Stimulated activated CD8-positive, alpha-beta memory T cell treated with anti-CD3 and anti-CD28 coated beads, Interleukin-12 subunit alpha, Interleukin-12 subunit beta, amount 100 ng/mL, for 4 hours (primary cell): Measurements from ENCODE around the gene RBSN.
A peak's percentile ranks its signal among the peaks of the same experiment; 100 is the strongest.

ENCODE experiments used
- DNase-seq: peaks from one replicate; pipeline ENCODE4 v3.0.0-alpha.2; 2020; ENCODE audit warnings: low read depth

RBSN gene

DNA sequence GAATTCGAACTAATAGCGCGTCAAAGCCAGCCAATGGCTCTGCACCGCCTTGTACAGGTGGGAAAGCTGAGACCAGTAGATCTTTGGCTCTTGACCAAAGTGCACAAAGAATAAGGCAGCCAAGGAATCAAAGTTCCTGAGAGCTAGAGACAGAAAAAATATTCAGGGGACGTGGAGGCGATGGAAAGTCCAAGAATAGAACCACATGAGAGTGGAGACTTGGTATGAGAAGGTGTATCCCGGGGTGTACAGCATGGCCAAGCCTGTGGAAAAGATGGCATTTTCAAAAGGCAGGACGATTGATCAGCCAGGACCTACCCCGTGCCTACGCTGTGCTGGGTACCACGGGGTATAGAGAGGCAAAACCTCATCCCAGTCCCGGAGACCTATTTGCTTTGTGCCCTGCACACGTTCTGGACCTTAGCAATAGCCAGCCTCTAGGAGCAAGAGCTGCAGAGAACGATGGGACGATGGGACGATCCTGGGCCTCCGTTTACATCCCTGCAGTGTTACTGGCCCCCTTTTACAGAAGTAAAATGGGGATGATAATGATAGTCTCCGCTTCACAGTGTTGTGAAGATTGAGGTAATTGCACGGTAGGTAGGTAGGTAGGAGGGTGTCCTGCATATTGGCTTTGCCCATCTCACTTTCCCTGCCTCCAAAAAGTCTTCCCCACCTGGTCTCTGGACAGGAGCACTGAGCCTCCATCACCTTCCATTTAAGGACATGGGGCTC, 583 bp upstream of the RBSN start:
- DNase-seq: no peak

DNA sequence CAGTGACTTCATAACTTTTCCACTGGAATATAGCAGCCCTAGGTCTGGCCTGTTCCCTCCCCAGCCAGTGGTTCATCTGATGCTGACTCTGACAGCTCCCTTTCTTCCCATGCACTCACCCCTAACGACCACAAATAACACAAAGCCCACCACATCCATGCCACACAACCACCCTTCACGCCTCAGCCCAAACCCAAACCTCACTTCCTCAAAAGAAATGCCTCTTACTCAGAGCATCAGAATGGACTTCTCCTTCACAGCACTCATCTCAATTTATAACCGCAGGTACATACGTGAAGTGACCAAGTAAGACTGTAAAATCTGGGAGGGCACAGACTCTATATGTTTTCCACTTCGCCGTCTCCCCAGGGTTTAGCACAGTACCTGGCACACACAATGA, 1.1 kb downstream of the RBSN start:
- peak; percentile 17 for DNase-seq

DNA sequence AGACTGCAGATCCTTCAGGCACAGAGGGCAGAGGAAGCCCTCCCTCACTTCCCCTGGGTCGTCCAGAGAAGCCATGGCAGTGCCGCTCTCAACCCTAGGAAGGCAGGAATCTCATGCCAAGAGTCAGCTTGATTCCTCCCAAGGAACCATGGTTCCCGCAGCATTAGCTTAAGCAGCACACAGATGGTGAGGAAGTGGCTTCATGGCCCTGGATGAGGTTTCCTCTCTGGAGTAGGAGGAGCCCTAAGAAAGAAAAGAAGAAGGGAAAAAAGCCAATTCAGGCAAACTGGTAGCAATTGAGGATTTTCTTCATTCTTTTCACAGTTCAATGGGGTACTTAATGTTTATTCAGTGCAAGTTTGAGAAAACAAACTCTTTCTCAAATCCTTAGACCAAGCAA, 2.9 kb downstream of the RBSN start:
- no peak for DNase-seq

DNA sequence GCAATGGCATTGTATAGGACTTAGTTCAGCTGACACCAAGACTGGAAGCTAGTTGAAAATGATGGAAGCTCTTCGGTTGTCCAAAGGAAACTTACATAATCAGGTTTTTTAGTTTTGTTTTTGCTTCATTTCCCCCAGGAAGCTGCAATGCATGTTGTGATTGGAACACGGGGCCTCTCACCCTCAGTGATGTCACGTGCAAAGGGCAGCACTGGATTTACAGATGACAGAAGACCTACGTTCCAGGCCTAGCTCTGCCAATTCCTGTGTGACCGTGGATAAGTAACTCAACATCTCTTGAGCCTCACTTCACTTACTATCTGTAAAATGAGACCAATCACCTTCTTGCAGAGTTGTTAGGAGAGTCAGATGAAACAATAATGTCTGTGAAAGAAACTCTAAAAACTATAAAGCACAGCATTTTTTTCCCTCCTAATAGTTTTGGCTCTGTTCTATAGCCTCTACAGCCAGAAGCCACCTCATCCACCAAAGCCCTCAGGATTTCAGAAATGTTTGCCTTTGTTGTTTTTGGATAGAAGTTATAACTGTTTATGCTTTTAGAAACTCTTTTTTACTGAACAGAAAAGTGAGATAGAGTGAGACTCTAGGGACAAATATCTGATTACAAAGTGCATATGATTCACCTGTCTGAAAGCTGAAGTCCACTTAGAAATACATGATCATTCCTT, 4.6 kb downstream of the RBSN start:
- DNase-seq: no peak

DNA sequence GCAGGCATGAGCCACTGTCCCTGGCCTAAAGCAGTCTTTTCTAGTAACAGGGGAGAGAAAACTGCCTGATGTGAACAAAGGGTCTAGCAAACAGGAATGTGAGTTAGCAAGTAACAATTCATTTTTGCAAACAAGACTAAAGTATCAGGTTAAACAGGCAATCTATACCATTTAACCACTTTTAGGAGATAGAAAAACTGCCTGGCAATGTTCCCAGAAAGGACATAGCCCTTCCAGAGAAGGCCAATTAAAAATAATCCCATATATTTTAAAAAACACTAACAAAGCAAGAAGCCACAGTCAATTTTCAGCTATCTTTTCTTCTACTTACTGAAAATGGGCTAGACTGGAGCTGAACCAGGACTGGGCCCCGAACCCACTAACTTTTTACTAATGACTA, 6.3 kb downstream of the RBSN start:
- DNase-seq: no peak

DNA sequence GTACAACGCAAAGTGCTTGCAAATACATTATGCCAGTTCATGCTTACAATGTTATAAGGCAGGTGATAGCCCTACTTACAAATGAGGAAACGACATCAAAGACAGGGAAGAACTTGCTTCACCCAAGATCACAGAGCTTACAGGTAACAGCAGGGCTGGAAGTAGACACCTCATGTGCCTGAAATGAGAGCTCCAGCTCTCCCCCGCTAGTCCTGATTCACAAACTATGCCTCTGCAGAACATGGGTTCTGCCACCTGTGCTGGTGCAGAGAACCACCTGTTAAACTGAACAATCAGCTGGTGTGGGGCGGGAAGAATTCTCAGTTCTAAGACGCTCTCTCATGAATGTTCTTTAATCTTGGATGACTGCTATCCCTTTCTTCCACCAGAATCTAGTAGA, 7.4 kb downstream of the RBSN start:
- no peak for DNase-seq

DNA sequence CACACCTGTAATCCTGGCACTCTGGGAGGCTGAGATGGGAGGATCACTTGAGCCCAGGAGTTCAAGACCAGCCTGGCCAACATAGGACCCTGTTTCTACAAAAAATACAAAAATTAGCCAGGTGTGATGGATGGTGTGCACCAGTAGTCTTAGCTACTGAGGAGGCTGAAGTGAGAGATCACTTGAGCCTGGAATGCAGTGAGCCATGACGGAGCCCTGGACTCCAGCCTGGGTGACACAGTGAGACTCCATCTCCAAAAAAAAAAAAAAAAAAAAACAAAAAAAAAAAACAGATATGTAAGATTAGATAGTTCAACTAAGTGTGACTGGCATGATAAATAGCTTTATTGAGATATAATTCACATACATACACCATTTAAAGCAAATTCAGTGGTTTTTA, 9.7 kb downstream of the RBSN start:
- DNase-seq: no peak

DNA sequence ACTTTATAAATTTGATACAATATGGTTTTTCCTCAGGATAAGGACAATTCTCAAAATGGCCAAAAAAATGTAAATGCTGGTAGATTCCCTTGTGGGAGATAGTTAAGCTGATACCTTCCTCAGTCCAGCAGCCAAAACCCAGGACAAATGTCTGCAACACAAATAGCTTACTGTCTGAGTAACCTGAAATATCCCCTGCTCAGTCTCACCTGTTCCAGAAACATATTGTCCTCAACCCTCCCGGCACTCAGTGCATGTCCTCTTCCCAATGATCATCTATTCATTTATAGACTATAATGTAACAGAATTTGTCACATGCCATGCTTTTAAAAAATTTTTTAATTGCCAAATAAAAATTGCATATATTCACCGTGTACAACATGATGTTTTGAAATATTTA, 12.2 kb downstream of the RBSN start:
- no peak for DNase-seq

DNA sequence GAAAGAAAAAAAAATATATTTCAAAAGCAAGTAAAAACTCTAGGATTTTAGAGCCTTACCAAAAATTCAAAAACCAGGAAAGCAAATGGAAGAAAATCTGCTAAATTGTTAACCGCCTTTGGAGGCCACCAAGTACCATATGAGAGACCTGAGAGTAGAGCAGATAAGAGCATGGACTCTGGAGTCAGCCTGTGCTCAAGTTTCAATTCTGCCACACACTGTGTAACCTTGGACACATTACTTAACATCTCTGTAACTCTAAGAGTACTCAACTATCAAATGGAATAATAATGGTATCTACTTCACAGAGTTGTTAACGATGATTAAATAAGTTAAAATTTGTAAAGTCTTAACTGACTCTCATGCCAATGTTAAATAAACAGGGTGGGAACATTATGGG, 12.7 kb downstream of the RBSN start:
- DNase-seq: no peak

DNA sequence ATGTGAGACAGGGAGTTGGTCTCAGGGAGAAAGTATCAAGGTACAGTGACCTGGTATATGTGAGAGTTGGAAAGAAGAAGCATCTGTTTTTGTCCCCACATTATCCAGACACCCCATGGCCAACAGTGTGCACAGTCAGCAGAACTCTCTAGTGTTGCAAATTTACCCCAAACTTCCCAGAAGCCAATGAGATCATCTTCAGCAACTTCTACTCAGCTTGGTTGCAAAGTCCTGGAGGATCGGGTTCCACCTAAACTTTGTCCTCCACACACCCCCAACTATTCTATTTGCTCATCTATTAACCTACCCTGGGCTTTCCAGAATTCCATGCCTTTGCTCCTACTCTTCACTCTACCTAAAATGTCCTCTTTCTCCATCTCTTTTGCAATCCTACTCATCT, 15.7 kb downstream of the RBSN start:
- DNase-seq: no peak

DNA sequence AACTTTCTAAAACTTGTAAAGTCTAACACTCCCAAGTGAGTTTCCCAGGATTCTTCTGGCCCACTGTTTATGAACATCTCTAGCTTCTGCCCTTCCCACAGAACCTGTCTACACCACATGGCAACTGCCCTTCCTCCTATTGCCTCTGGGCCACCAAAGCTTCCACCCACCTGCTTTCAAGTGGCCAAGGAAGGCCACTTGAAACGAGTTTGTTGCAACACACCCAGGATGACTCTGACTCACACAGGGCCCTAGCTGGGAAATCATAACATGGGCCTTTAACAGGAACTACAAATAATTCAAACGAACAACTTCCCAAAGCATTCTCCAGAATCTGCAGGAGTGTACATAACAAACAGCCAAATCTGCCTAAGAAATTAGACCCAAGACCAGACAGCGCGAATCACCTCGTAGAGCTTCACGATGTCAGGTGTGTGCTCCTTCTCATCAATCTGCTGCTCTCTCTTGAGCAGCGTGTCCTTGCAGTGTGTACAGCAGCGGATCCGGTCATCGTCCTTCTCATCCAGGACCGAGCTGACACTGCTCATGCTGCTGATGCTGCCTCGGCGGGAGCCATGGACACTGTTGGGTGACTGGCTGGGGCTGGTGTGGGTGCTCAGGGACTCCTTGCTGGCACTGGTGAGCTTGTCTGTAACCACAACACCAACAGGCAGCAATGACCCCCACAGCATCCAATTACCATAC, 16.8 kb downstream of the RBSN start:
- no peak for DNase-seq

DNA sequence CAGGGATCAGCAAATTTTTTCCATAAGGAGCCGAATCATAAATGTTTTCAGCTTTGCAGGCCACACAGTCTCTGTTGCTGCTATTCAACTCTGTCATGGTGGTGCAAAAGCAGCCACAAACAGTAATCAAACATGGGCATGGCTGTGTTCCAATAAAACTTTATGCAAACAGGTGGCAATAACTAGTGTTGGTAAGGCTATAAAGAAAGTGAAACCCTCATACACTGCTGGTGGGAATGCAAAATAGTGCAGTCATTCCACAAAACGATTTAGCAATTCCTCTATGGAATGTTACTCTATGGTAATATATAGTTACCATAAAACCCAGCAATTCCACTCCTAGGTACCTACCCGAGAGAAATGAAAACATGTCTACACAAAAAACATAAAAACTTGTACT, 19.9 kb downstream of the RBSN start:
- no peak for DNase-seq

DNA sequence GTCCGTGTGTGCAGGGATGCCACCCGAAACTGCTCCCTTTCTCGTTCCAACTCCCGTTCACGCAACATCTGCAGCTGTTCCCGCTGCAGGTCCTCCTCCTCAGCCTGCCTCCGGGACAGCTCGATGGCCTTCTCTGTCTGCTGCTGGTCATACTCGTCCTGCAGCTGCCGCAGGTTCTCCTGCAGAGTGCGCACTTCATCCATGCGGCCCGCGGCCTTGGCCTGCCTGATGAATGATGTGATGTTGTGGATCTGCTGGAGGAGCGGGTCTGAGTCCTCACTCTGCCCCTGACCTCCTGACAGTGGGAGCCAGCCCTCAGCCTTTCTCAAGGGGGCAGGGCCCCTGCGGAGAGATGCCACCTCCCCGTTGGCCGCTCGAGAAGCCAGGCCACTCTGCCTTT, 24.4 kb downstream of the RBSN start:
- no peak for DNase-seq

DNA sequence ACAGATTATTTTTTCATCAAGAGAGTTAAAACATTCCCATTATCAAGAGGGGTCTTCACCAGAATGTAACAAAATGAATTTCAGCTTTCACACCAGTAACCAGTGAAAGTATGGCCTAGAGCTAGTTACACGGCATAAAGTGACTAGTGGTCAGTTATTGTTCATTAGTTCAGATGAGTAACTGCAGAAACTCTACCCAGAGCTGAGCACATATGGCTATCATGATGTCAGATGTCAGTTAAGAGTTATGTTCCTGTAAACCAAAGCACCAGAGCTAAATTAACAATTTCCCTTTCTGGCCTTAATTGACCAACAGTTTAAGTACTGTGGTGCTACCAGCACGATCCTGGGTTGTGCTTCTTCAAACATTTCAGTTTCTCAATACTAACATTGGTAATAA, 27.2 kb downstream of the RBSN start:
- no peak for DNase-seq

DNA sequence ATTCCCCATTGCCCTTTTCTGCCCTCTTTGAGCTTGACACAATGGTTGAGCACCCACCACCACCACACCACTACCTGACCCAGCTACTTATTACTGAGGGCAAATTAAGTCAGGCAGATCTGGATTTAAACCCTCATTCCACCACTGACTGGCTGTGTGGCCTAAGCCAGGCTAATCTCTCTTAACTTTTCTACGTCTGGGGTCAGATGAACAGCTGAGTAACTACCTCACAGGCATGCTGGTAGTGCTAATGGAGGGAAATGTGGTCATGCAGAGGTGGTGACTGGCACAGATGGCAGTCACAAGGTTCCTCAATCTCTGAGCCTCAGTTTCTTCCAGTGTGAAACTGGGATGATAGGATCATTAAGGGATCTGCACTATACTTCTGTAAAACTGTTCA, 29.5 kb downstream of the RBSN start:
- no peak for DNase-seq

DNA sequence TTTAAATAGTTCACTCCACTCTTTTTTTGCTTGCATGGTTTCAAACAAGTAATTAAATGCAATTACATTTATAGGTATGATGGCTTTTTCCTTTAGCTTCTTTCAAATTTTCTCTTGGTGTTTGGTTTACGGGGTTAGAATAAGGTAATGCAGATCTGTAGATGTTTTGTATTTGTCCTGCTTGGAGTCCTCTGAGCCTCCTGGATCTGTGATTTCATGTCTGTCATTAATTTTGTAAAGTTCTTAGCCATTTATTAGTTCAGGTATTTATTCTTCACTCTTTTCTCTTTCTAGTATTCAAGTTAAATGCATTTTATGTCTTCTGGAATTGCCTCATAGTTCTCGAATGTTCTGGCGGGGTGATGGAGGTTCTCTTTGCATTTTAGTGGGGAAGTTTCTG, 32.5 kb downstream of the RBSN start:
- no peak for DNase-seq

DNA sequence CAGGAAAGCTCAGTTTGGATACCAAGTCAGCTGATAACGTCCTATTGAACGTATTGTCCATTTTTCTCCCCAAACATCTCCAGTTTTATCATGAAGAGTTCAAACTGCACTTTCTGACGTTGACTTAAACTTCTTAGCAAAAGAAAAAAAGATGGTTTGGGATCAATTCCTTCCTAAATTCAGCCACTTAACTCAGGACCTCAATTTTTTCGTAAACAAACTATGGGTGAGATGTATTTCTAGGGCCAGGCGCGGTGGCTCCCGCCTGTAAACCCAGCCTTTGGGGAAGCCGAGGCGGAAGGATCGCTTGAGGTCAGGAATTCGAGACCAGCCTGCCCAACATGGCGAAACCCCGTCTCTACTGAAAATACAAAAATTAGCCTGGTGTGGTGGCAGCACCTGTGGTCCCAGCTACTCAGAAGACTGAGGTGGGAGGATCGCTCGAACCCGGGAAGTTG, 33.4 kb downstream of the RBSN start:
- DNase-seq: no peak

DNA sequence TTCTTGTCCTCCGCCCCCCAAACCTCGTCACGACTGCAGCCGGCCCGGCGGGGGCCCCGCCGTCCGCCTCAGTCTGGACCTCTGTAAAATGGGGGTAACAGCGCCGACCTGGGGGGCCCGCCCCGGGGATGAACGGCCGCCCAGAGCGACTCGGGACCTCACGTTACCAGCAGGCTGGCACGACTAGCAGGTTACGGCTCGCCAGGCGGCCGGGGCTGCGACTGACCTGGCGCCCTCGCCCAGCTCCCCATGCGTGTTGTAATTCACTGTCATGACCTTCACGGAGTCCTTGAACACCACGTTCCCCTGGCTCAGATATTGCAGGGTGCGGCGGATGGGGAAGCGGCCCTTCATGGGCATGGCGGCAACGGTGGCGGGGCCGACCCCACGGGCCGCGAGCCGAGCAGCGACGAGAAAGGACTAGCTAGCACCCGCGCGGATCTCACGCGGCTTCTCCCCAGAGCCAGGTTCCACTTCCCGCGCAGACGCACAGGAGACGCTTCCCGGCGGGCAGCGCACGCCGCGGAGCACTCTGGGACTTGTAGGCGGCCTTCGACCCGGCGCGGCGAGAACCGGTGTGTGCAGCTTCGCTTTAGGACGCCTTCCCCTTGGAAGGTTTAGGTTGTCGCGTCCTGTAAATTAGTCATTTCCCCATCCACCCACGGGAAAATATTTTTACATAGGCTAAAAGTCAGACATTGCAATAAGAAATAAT, 34.0 kb downstream of the RBSN start, which contains the start of gene MRPS25:
MRPS25 (minus strand) TSS at position 481 of the 715 bp plus-strand sequence; CDS start at position 360, 121 bp downstream.
- peak; percentile 83 for DNase-seq

DNA sequence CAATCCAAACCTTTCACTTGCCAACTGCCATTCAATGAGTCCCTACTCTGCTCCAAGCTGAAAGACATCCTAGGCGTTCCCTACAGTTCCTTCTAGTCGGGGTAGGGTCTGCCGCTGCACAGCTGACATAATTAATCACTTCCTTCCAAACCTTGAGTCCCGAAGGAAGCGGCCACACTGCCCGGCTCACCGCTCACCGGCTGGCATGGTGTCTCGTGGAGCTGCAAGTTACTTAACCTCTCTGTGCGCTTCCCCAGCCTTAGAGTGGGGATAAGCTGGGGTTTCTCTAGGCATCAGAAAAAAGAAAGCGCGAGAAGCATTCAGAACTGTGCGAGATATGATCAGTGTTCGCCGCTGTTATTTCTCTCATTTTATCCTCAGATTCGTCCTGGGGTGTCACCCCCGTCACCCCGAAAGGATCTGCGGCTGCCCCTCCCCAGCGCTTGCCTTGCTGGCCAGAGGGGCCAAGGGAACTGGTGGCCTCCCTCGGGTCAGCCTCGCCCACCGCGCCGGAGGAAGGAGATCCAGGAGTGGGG, 34.6 kb downstream of the RBSN start:
- DNase-seq: no peak

DNA sequence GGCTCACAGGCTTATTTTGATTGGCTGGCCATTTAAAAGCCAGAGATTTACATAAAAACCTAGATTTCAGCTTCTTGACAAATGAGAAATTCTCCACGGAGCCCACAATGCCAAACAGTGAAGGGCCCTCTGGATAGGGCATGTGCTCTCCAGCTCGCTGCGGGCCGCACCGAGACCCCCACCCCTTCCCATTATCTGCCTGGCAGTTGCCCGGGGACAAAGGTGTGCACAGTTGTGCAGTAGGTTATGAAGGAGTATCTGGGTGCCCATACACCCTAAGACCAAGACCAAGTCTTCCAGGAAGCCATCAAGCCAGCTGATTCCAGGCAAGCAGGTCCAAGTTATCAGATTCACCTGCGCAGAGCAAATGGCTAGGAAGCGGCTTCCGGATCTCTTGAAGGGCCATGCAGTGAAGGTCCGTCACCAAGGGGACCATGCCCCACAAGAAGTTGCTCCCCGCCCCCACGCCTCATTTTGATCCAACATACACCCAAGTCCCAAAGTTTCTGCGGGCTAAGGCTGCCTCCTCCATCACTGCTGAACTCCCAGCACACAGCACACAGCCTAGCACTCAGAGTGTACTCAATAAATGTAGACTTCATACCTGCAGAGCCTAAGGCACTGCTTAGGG, 35.2 kb downstream of the RBSN start:
- no peak for DNase-seq

DNA sequence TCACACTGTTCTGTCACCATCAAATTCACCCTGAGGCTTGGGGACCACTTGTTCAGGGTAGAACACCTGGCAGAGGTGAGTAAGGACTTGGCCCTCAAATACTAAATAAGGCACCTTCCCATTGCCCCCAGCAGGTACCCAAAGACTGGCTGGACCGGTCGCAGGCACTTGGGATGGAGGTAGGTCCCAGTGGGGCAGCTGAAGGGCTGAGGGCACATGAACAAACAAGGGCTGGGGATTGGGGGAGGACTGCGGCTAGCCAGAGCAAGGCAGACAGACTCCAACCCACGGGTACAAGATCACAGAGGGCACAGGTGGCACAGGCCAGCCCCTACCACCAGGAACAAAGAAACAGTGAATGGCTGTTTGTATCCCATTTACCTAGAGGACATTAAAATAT, 35.7 kb downstream of the RBSN start:
- no peak for DNase-seq

DNA sequence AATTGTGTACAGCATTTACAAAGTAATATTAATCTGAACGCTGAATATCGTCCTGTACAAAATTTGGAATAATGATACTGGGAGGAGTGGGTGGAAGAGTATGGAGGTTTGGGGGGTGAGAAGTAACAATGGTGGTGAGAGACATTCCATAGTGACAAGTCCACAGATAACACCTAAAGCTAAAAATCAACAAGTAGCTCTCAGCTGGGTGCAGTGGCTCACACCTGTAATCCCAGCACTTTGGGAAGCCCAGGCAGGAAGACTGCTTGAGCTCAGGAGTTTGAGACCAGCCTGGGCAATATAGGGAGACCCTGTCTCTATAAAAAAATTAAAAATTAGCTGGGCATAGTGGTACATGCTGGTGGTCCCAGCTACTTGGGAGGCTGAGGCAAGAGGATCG, 38.9 kb downstream of the RBSN start:
- no peak for DNase-seq
